HG03025 (cell line): ENCODE data around the gene SNX9.

Experiments used
- ATAC-seq: cut with Tn5 transposase; IDR thresholded peaks from one replicate; pipeline ENCODE4 v1.9.1; 2021; ENCODE audit warnings: mild to moderate bottlenecking, moderate library complexity; ENCODE audit not compliant: unreplicated experiment, low FRiP score

Gene SNX9

GRCh38 chr6:157800420-157801237 is 22.4 kb upstream of the SNX9 start:
- peak; percentile 91 for ATAC-seq

- ATAC-seq: no peak
Measured at GRCh38 chr6:157804448-157805327, 18.4 kb upstream of the SNX9 start.

- no peak for ATAC-seq
Measured at GRCh38 chr6:157806131-157806855, 16.8 kb upstream of the SNX9 start.

- no peak for ATAC-seq
Measured at GRCh38 chr6:157806856-157807215, 16.2 kb upstream of the SNX9 start.

GRCh38 chr6:157808405-157808950 is 14.6 kb upstream of the SNX9 start:
- ATAC-seq: no peak

- ATAC-seq: no peak
Measured at GRCh38 chr6:157809613-157810012, 13.4 kb upstream of the SNX9 start.

GRCh38 chr6:157811137-157811475 is 11.9 kb upstream of the SNX9 start:
- no peak for ATAC-seq

- no peak for ATAC-seq
Measured at GRCh38 chr6:157811476-157812173, 11.4 kb upstream of the SNX9 start.

- ATAC-seq: no peak
Measured at GRCh38 chr6:157812425-157813171, 10.4 kb upstream of the SNX9 start.

- no peak for ATAC-seq
Measured at GRCh38 chr6:157813191-157813590, 9.9 kb upstream of the SNX9 start.

GRCh38 chr6:157813750-157814455 is 9.1 kb upstream of the SNX9 start:
- no peak for ATAC-seq

- no peak for ATAC-seq
Measured at GRCh38 chr6:157814883-157815282, 8.2 kb upstream of the SNX9 start.

GRCh38 chr6:157821342-157822033 is 1.6 kb upstream of the SNX9 start:
- no peak for ATAC-seq

GRCh38 chr6:157822245-157823000 is 623 bp upstream of the SNX9 start:
- peak; percentile 2 for ATAC-seq

- peak; percentile 36 for ATAC-seq
Measured at GRCh38 chr6:157823528-157824370, 703 bp downstream of the SNX9 start.

- no peak for ATAC-seq
Measured at GRCh38 chr6:157825243-157825904, 2.3 kb downstream of the SNX9 start.
